HG03558 (cell line): Measurements from ENCODE around the gene CACNA1A.
"Not testable (repeated sequence)": the region's sequence is repeated elsewhere in the genome, so short reads cannot be mapped to it uniquely, and the experiment has no call there.

Source experiments
- ATAC-seq: cut with Tn5 transposase; IDR thresholded peaks from one replicate; pipeline ENCODE4 v1.9.1; 2021; ENCODE audit warnings: moderate number of reproducible peaks; ENCODE audit not compliant: unreplicated experiment; ENCODE audit errors: extremely low read depth

CACNA1A gene

DNA sequence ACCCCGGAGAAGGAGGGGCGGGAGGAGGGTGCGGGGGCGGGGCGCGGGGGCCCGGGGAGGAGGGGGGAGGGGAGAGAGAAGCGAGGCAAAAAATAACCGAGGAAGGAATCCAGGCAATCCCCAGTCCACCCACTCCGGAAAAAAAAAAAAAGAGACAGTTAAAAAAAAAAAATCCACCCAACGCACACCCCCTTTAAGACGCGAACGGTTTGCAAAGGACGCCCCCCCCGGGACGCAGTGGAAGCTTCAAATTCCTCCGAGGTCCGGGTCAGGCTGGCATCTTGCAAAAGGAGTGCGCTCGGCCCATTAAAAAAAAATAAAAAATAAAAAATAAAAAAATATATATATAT, at the start of gene CACNA1A:
TSS of gene CACNA1A (minus strand) at position 9 of the 350 bp plus-strand sequence. CDS start 255 bp downstream, outside the sequence.
- no peak for ATAC-seq

DNA sequence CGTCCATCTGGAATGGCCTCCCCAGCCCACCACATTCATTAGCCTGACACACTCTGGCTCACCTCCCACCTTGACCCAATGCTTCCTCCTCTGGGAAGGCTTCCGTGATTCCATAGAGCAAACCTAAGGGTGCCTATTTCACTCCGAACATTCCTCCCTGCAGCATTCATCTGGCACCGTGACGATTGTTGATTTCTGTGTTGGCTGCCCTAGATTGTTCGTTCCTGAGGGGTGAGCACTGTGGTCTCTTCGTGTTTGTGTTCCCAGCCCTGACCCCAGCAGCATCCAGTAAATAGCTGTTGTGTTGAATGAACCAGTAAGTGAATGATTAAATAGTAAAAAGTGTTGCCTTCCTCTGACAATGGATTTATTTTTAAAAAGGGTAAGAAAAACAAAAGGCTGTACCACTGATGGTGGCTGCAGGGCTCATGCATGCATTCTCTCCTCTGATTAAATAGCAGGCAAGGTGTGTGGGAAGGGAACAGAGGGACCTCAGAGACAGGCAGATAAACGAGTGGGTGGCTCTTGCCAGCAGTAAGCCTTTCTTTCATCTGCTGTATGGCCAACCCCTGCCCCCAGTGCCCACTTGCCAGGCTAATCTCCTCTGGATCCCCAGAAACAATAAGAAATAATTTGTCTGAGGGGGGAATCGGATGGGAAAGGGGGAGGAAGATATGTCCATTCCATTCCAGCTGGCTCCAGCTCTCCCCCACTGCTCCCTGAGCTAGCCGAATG, 48.4 kb upstream of the CACNA1A start:
- ATAC-seq: no peak

DNA sequence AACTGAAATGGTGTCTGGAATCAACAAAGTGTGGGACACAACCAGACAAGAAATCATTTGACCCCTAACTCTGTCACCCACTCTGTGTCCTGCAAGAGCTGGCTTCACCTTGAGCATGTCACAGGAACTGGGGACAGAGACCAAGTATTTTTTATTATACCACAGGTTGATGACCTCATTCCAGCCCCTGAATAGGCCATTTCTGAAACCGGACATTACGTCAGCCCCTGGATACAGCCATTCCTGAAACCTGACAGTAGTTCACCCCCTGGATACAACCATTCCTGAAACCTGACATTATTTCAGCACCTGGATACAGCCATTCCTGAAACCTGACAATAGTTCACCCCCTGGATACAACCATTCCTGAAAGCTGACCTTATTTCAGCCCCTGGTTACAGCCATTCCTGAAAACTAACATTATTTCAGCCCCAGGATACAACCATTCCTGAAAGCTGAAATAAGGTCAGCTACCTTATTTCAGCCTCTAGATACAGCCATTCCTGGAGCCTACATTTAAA, 47.7 kb upstream of the CACNA1A start:
- no peak for ATAC-seq

- no peak for ATAC-seq
Observed at GRCh38 chr19:13548131-13548530, 41.9 kb upstream of the CACNA1A start.

GRCh38 chr19:13547102-13547501, 40.8 kb upstream of the CACNA1A start:
- no peak for ATAC-seq

- ATAC-seq: no peak
Observed at GRCh38 chr19:13544423-13544822, 38.1 kb upstream of the CACNA1A start.

DNA sequence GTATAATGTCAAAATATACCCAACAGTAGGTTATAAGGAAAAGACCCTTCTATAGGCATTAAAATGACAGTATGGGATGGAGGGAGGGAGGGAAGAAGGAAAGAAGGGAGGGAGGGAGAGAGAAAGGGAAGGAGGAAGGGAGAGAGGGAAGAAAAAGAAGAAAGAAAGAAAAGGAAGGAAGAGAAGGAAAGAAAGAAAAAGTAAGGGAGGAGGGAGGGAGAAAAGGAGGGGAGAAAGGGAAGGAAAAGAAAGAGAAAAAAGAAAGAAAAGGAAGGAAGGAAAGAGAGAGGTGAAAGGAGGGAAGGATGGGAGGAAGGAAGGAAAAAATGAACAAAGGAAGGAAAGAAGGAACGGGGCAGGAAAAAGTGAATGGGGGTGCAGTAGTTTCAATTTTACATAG, 35.3 kb upstream of the CACNA1A start:
- no peak for ATAC-seq

GRCh38 chr19:13539332-13539731, 33.1 kb upstream of the CACNA1A start:
- no peak for ATAC-seq

- ATAC-seq: no peak
Observed at GRCh38 chr19:13538601-13539253, 32.4 kb upstream of the CACNA1A start.

- ATAC-seq: no peak
Observed at GRCh38 chr19:13537454-13537853, 31.2 kb upstream of the CACNA1A start.

DNA sequence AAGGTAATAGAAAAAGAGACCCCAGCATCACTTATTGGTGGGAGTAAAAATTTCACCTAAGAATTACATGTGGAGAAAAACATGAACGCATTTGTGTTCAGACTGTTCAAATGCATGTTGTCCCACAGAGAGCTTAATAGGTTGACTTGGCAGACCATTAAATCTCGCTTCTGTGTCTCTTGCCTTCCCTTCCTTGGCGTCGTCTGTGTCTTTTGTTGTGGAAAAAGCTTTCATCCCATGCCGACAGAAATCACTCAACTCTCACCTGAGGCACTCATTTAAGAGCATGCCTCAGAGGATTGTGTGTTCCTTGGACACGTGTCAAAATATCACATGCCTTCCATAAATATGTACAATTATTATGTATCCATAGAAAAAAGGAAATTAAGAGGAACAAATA, 24.4 kb upstream of the CACNA1A start:
- ATAC-seq: no peak

GRCh38 chr19:13529721-13530120, 23.4 kb upstream of the CACNA1A start:
- ATAC-seq: not testable (repeated sequence)

GRCh38 chr19:13526552-13526951, 20.3 kb upstream of the CACNA1A start:
- no peak for ATAC-seq

- no peak for ATAC-seq
Observed at GRCh38 chr19:13521066-13521465, 14.8 kb upstream of the CACNA1A start.

GRCh38 chr19:13511947-13512346, 5.7 kb upstream of the CACNA1A start:
- ATAC-seq: no peak

DNA sequence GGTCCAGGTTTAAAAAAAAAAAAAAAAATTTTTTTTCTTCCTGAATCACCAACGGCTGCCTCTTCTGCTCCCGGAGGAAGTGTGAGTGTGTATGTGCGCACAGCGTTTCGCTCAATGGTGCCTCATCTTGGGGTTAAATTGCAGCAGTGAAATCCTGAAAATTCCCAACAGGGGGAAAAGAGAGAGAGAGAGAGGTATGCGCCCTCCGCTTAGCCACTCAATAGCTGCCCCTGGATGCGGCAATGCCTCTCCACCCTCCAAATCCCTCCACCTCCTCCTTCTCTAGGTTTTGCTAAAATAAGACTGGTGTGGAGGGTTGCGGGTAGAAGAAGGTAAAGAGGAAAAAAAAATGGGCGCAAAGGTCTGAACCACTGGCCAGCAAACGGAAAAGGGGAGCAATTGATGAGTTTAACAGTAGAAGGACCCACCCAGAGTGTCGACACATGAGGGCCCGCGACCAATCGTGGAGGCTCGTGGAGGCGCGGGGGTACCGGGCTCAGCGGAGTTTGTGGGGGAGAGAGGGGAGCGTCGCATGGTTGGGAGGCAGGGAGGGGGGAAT, 853 bp upstream of the CACNA1A start:
- ATAC-seq: no peak

DNA sequence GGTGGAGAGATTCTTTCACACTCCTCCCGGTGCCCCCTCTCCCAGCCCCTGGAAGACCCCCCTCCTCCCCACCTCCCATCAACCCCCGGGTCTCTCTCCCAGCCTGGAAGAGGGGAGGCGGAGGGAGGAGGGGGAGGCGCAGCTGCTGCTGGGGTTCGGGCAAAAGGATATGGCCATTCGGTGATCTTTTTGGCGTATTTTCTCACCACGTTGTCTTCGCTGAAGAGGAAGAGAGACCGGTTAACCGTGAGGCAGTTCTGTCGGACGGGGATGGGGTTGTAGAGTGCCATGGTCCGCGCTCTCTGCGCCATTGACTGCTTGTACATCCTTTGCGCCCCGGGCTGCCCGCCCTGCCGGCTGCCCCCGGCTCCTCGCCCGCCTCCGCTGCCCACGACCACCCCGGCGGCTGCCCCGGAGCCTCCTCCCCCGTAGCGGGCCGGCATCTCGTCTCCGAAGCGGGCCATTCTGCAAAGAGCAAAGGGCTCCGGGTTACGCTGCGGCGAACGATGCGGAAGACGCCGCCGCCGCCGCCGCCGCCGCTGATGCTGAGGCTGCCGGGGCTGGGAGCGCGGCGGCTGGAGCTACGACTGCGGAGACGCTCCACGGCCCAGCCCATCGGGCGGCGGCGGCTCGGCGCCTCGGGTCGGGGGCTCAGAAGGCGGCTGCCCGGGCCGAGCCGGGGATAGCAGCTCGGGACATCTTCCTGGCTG, 363 bp downstream of the CACNA1A start:
- ATAC-seq: no peak

DNA sequence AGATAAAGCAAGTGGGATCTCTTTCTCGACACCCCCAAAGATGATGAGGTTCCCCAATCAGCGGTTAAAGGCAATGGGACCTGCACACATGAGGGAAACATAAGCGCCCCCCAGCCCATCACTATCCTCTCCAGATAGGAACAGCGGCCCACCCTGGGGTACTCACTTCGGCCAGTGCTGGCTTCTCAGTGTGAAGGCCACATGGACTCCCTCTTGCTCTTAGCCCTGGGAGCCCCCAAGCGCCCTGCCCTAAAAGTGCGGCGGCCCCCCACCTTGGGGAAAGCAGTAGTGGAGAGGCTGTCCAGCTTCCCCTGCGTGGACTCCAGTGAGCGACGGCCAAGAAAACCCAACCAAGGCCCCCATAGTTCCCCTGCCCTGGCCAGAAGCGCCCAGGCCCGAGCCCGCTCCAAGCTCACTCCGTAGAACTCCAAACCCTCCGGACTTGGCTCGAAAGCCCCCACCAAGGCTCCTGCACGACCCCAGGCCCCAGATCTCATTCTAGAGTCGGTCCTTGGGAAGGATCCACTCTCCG, 1.0 kb downstream of the CACNA1A start:
- no peak for ATAC-seq

DNA sequence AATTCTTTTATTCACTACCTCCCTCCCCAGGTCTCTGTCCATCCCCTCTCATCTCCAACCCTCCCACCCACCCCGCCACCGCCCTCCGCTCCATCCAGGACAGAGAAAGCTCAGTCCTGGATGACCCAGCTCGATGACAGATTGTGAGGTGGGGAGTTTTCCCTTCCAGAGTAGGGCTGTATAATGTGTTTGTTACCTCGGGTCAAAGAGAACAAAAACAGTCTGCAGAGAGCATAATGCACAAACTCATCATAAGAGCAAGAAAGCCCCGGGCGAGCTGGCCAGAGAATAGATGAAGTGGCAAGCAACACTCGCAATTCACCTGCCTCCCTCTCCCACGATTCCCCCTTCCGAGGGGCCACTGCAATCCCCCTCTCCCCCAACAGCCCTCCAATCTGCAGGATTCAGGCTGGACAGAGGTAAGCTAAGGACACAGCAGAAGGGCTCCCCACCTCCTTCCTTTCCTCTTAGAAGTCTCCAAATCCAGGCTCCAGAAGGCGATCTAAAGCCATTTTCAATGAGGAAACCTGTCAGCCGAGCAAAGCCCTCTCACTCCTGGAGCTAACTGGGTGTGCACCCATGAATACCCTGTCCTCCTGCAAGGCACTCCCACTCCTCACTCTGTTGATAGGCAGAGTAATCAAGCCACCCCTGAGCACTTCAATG, 2.6 kb downstream of the CACNA1A start:
- no peak for ATAC-seq

DNA sequence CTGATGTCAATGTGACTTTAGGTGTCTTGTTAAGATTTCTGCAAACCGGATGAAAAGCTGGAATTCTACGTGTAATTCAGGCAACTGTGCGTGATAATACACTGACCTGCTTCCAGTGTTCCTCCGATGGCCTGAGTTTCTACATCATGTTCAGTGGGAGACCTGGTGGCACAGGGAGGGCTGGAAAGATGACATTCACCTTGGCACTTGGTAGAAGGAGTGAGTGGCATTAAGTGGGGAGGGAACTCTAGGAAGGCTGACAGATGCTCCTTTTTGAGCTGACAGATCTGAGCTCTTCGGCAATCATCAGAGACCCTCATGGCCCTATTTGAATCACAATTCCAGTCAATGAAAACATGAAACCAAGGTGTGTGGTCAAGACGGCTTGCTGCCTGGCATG, 4.0 kb downstream of the CACNA1A start:
- ATAC-seq: no peak
